CD4-positive, alpha-beta T cell treated with Interleukin-15 for 1 hour (primary cell): ENCODE measurements around the gene MASP2.
"Not testable (repeated sequence)": the region's sequence is repeated elsewhere in the genome, so short reads cannot be mapped to it uniquely, and the experiment has no call there.

Source experiments
- DNase-seq: peaks from one replicate; pipeline ENCODE4 v3.0.0-alpha.2; 2020

The MASP2 gene

DNA sequence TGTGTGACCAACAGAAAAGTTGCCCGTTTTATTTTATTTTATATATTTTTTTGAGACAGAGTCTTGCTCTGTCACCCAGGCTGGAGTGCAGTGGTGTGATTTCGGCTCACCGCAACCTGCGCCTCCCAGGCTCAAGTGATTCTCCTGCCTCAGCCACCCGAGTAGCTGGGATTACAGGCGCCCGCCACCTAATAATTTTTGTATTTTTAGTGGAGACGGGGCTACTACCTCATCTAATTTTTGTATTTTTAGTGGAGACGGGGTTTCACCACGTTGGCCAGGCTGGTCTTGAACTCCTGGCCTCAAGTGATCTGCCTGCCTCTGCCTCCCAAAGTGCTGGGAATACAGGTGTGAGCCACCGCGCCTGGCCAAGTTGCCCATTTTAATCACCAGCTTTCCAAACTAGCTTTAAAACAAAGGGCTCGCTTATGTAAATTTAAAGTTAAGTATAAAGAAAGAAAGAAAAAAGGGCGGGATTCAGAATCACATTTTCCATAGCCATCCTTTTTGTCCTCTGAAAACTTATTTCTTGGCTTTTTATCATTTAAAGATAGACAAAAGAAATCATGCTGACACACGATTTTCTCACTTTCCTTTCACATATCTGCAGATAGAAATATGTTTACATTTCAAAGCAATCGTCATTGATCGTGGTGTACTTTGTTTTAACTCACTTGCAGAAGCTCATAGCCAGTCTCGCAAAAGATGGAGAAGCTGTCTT lies 9.9 kb downstream of the MASP2 start:
- DNase-seq: not testable (repeated sequence)

DNA sequence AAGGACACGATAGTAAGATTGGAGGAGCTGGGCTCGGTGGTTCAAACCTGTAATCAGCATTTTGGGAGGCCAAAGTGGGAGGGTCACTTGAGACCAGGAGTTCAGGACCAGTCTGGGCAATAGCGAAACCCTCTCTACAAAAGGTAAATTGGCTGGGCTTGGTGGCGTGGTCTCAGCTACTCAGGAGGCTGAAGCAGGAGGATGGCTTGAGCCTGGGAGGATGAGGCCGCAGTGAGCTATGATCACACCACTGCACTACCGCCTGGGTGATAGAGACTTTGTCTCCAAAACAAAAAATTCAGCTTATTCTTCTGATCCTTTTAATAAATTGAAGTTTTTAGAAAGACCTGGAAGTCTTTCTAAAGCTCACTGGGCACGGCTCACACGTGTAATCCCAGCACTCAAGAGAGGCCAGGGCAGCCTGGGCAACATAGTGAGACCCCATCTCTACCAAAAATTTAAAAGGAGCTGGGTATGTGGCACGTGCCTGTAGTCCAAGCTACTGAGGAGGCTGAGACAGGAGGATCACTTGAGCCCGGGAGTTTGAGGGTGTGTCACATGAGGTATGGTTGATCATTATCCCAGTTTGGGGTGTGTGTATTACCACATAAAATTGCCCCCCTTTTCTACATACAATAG lies 15.3 kb downstream of the MASP2 start:
- no peak for DNase-seq

DNA sequence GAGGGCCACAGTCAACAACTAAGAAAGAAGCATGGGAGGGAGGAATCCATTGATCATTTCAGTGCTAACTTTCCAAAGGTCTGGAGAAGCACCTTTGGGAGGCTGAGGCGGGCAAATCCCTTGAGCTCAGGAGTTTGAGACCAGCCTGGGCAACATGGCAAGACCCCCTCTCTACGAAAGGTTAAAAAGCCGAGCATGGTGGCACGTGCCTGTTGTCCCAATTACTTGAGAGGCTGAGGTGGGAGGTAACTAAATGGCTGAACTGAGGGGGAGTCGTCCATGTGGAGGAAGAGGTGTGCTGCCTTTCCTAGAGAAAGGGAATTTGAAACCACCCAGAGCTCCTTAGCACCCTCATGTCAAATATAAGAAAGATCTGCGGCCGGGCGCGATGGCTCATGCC lies 16.2 kb downstream of the MASP2 start:
- DNase-seq: no peak

DNA sequence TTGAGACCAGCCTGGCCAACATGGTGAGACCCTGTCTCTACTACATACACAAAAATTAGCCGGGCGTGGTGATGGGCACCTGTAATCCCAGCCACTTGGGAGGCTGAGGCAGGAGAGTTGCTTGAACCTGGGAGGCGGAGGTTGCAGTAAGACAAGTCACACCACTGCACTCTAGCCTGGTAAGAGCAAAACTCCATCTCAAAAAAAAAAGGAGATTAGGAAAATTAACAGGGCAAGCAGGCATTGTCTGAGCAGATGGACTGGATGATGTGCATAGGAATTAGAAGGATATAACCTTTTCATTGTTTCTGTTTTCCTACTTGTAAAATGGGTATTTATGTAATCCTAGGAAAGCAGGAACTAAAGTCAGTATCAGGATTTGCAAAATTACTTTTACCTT lies 19.0 kb downstream of the MASP2 start:
- DNase-seq: no peak

DNA sequence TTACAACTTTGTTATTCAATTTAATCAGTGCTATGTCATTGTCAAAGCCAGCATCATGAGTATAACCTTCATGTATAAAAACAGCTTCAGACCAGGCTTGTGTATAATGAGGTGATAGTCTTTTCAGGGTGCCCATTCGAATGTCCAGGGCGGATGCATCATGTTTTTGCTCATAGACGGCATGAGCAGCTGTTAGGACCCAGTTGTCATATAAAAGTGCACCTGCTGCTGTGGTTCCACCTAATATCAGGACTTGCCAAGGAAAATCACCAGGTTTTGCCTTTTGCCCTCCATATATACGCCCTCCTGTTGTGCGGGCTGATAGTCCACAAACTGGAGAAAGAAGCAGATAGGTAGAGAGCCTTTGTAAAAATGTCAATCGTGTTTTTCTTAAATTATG lies 19.7 kb downstream of the MASP2 start:
- no peak for DNase-seq

DNA sequence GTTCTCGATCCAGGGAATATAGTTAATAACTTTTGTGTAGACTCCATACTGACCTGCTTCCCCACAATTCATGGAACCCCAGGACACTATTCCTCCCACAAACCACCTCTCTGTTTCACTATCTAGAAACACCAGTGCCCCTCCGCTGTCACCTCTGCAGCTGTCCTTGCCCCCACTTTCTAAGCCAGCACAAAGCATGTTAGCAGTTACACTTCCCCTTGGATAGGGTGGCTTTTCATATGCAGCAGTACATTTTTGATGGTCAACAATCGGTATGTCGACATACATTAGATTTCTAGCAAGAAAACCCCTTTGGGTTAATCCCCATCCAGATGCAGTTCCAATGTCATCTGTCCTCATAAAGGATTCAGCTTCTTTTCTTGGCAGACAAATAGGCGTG lies 20.1 kb downstream of the MASP2 start:
- DNase-seq: no peak

DNA sequence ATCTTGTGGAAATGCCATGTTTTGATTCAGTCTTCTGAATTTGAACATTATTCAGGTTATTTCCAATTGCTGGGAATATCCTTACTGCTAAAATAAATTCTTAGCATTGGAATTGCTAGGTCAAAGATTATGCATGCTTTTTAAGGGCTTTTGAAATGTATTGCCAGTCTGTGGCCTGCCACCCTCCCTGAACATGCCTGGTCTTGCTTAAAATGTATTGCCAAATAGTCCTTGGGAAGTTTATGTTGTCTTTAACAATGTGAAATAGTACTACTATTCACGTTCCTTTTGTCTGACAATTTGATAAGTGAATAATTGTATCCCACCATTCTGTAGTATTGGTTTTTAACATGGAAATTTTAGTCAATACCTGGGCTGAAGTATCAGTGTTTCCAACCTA lies 21.0 kb downstream of the MASP2 start:
- DNase-seq: no peak

DNA sequence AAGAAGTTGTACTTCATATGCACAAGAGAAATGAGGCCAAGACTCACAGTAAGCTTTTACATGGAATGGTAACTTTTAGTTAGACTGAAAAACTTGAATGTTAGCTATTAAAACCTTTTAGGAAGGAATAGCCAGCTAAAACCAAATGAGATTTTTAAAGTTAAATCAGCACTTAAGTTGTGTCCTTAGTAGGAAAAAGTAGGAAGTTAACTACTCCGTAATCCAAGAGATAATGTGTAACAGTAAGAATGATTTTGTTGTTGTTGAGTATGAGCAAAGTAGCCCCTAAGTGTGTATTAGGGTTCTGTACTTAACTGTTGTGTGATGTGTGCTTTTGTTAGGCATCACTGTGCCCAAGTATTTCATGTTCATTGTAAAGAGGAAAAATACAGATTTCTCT lies 21.4 kb downstream of the MASP2 start:
- no peak for DNase-seq

DNA sequence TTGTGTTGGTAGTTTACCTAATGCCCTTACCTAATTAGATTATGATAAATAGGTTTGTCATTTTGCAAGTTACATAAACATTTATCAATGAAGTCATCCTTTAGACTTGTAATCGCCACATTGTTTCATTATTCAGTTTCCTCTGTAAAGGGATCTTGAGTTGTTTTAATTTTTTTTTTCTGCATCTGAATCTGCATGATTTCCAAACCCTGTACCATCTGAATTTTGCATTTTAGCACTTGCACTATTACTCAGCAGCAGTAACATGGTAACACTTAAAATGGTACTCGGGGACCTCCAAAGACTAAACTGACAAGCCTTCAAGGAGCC lies 22.2 kb downstream of the MASP2 start:
- no peak for DNase-seq

DNA sequence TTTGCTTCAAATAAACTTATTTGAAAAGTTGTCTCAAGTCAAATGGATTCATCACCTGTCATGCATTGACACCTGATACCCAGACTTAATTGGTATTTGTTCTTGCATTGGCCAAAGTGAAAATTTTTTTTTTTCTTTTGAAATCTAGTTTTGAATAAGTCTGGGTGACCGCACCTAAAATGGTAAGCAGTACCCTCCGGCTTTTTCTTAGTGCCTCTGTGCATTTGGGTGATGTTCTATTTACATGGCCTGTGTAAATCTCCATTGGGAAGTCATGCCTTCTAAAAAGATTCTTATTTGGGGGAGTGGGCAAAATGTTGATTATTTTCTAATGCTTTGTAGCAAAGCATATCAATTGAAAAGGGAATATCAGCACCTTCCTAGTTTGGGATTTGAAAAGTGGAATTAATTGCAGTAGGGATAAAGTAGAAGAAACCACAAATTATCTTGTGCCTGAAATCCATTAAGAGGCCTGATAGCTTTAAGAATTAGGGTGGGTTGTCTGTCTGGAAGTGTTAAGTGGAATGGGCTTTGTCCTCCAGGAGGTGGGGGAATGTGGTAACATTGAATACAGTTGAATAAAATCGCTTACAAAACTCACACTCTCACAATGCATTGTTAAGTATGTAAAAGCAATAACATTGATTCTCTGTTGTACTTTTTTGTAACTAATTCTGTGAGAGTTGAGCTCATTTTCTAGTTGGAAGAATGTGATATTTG lies 22.7 kb downstream of the MASP2 start:
- no peak for DNase-seq

DNA sequence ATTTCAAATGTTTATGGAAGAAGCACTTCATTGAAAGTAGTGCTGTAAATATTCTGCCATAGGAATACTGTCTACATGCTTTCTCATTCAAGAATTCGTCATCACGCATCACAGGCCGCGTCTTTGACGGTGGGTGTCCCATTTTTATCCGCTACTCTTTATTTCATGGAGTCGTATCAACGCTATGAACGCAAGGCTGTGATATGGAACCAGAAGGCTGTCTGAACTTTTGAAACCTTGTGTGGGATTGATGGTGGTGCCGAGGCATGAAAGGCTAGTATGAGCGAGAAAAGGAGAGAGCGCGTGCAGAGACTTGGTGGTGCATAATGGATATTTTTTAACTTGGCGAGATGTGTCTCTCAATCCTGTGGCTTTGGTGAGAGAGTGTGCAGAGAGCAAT lies 23.8 kb downstream of the MASP2 start:
- DNase-seq: no peak

DNA sequence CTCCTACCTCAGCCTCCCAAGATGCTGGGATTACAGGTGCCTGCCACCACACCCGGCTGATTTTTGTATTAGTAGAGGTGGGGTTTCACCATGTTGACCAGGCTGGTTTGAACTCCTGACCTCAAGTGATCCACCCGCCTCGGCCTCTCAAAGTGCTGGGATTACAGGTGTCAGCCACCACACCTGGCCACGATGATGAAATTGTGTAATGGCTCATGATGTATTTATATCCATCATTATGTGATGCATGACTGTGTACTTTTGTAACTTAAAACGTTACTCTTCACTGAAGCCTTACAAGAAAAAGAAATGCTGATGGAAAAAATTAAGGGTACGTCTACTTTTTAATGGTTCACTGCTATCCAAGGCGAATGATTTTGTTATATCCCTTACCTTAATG lies 27.1 kb downstream of the MASP2 start:
- DNase-seq: no peak

DNA sequence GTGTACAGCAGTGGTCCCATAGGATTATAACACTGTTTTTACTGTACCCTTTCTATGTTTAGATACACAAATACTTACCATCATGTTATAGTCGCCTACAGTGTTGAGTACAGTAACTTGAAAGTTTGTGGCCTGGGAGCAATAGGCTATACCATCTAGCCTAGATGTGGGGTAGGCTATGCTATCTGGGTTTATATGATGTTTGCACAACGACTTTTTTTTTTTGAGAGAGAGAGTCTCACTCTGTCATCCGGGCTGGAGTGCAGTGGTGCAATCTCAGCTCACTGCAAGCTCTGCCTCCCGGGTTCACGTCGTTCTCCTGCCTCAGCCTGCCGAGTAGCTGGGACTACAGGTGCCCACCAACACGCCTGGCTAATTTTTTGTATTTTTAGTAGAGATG lies 27.7 kb downstream of the MASP2 start:
- DNase-seq: not testable (repeated sequence)

DNA sequence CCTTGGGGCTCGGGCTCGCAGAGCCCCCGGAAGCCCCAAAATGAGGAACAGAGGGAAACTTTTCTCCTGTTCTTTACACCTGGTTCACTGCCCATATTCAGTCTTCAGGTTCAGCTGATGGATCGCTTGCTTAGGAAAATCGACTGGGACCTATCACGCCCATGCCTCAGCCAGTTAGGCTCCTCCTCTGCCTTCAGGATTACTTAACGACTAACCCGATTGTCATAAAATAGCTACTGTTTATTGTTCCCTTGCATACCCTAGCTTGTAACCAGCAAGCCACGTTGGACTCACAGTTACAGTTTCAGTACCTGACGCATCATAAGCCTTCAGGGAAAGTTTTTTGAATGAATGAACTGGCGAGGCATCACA lies 33.9 kb downstream of the MASP2 start:
- no peak for DNase-seq

DNA sequence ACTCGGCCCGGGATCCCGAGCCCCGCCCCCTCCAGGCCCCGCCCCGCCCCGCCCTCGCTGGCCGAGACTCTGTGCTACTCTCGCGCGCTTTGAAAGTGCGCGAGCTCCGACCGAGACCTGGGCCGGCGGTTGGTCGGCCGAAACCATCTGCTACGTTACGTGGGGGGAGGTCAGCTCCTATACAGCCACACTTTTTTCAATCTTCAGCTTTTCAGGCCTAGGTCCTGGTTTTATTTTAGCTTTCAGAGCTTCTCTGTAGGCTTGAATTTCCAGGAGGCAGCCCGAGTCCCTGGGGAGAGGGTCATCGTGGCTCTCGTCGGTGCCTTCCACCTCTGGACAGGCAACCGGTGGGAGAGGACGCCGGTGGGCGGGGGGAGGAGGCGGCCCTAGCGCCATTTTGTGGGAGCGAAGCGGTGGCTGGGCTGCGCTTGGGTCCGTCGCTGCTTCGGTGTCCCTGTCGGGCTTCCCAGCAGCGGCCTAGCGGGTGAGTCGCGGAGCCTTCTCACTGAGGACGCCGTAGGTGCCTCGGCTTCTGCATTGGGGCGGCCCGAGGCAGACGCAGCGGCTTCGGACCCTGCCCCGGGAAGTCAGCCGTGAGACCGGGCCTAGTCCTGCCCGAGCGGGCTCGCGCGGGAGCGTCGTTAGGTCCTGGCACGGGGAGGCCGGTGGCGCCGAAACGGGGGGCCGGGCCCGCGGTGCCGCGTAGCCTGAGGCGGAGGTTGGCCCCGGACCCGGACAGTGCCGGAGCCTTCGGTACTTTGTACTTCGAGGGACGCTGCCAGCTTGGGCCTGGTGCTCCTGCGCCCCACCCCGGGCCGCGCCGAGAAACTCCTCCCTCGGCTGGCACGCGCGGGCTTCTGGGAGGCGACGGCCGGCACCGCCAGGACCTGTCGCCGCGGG lies 34.5 kb downstream of the MASP2 start, which contains the start of gene TARDBP:
TARDBP (plus strand) TSS at position 395 of the 900 bp plus-strand sequence. CDS start 1,074 bp downstream, outside the sequence.
- peak; percentile 88 for DNase-seq

DNA sequence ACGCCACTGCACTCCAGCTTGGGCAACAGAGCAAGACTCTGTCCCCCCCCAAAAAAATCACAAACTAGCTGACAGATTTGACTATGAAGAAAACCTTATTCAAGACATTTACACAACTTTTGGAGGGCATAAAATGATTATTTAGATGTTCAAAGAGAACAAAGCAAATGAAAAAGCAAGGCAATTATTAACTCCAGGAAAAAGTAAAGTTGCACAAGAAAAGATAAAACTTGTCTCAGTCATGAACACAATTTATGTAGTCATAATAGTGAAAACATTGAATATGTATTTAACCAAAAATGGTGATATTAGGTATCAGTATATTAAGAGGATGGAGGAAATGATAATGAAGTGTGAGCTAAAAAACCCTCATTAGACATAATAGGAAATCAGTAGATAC lies 46.5 kb downstream of the MASP2 start:
- DNase-seq: no peak

DNA sequence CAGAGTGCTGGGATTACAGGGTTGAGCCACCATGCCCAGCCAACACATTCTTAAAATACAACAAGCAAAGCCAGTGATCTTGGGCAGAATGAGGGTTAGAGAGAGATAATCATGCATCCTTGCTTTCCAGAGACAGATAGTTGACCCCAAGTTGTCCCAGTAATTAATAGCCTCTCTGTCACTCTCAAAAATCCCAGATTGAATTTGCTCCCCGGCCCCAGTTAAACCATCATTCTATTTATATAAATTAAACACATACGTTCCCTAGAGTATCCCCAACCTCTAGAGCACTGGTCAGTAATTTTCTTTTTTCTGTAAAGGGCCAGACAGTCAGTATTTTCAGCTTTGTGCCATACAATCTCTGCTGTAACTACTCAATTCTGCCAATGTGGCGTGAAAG lies 50.9 kb downstream of the MASP2 start:
- DNase-seq: no peak

DNA sequence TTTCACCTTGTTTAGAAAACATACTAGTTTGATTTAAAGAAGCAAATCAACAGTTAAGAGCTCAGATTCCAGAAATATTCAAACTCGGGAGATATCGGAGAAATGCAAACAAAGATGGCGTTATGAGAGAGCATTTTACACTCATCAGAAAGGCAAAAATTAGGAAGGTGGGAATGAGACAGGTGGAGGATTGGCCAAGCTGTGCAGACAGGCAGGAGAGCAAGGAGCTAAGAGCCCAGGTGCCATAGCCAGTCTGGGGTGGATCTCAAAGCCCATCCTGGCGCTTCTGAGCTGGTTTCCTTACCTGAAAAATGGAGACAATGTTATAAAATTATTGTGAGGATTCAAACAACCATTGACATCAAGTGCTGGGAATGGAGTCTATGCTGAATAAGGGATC lies 54.2 kb downstream of the MASP2 start:
- no peak for DNase-seq

DNA sequence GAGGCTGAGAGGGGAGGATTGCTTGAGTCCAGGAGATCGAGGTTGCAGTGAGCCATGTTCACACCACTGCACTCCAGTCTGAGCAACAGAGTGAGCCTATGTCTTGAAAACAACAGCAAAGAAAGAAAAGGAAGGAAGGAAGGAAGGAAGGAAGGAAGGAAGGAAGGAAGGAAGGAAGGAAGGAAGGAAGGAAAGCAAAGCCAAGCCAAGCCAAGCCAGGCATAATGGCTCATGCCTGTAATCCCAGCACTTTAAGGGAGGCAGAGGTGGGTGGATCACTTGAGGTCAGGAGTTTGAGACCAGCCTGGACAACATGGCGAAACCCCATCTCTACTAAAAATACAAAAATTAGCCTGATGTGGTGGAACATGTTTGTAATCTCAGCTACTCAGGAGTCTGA lies 55.0 kb downstream of the MASP2 start:
- DNase-seq: not testable (repeated sequence)

DNA sequence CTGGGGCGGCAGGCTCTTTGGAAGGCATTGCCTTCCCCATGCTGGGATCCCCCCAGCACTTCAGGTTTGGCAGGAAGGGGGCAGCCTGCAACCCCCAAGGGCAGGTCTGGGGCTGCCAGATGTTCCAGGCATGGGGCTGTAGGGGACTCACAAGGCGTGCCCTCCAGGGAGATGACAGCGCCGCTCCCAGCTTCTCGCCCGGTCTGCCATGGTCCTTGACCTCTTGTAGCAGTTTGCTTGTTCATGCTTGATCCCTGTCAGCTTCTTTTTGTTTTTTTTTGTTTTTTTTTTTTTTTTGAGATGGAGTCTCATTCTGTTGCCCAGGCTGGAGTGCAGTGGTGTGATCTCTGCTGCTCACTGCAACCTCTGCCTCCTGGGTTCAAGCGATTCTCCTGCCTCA lies 56.2 kb downstream of the MASP2 start:
- no peak for DNase-seq

DNA sequence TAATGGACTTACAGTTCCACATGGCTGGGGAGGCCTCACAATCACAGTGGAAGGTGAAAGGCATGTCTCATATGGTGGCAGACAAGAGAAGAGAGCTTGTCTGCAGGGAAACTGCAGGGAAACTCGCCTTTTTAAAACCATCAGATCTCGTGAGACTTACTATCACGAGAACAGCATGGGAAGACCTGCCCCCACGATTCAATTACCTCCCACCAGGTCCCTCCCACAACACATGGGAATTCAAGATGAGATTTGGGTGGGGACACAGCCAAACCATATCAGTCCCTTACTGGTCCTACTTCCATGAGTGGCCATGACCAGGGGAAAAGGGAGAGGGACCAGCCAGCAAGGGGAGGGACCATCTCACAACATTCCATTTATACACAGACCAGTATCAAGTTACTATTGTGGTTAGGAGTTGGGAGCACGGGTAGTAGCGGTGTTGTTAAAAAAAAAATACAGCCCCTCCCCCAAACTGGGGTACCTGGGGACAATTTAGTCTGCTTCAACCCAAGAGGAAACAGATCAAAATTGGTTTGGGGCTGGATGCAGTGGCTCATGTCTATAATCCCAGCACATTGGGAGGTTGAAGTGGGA lies 57.0 kb downstream of the MASP2 start:
- not testable (repeated sequence) for DNase-seq

DNA sequence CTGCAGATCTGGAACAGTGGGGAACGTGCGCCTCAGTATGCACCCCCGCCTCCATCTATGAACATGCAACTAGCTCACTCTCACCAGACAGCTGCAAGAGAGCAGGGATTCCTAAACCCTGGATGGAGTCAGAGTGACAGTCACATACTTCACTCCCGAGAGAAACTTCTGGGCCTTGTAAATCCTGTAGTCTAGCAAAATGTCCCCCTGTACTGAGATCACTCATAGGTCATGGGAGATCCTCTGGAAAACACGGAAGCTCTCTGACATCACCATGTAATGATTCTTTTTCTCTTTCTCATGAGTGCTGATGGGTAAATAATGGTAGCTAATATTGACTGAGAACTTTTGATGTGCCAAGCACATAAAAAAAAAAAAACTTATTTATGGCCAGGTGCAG lies 57.9 kb downstream of the MASP2 start:
- no peak for DNase-seq
